Stimulated activated naive CD8-positive, alpha-beta T cell treated with anti-CD3 and anti-CD28 coated beads, Interleukin-15, Interleukin-2, amounts not matched to agents 100 U/mL and 50 U/mL, for 24 hours (primary cell): ENCODE measurements around the gene KRTAP5-8.
"Not testable (repeated sequence)": the region's sequence is repeated elsewhere in the genome, so short reads cannot be mapped to it uniquely, and the experiment has no call there.

Experiments used
- ATAC-seq: fragments of 150-1000 bp; cut with Tn5 transposase; one replicate; pipeline ENCODE4 v1.10.0; 2021
- DNase-seq: peaks from one replicate; pipeline ENCODE4 v3.0.0; 2021

Gene KRTAP5-8, protein sequence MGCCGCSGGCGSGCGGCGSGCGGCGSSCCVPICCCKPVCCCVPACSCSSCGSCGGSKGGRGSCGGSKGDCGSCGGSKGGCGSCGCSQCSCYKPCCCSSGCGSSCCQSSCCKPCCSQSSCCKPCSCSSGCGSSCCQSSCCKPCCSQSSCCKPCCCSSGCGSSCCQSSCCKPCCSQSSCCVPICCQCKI

DNA sequence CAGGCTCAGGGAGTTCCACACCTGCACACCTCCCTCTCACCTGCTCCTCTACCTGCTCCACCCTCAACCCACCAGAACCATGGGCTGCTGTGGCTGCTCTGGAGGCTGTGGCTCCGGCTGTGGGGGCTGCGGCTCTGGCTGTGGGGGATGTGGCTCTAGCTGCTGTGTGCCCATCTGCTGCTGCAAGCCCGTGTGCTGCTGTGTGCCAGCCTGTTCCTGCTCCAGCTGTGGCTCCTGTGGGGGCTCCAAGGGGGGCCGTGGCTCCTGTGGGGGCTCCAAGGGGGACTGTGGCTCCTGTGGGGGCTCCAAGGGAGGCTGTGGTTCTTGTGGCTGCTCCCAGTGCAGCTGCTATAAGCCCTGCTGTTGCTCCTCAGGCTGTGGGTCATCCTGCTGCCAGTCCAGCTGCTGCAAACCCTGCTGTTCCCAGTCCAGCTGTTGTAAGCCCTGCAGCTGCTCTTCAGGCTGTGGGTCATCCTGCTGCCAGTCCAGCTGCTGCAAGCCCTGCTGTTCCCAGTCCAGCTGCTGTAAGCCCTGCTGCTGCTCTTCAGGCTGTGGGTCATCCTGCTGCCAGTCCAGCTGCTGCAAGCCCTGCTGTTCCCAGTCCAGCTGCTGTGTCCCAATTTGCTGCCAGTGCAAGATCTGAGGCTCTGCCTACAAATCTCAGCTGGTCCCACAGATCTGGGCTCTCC is at the start of gene KRTAP5-8:
Gene KRTAP5-8 (plus strand): TSS at position 49 of the 689 bp plus-strand sequence. CDS start 31 bp downstream, at position 80.
- DNase-seq, ATAC-seq: not testable (repeated sequence)

DNA sequence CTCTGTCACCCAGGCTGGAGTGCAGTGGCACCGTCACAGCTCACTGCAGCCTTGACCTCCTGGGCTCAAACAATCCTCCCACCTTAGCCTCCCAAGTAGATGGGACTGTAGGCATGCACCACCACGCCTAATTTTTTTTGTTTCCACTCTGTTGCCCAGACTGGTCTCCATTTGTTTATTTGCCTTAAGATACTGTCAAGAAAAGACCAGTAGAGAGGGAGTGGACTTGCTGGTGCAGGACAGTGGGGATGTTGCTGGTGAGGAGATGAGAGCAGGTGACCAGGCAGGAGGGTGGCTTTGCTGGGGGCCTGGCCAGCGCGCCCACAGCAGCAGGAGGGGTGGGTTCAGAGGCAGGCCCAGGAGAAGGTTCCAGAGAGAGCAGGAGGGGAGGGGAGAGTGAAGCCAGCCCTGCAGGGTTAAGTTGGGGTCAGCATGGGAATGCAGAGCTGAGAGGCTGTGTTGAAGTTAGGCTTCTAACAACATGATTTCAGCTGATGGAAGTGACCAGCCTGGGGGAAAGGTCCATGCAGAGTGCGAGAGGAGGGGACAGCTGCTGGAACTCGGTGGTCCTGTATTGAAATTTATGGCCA is 49.0 kb upstream of the KRTAP5-8 start:
- DNase-seq (no peak), ATAC-seq (no peak)

DNA sequence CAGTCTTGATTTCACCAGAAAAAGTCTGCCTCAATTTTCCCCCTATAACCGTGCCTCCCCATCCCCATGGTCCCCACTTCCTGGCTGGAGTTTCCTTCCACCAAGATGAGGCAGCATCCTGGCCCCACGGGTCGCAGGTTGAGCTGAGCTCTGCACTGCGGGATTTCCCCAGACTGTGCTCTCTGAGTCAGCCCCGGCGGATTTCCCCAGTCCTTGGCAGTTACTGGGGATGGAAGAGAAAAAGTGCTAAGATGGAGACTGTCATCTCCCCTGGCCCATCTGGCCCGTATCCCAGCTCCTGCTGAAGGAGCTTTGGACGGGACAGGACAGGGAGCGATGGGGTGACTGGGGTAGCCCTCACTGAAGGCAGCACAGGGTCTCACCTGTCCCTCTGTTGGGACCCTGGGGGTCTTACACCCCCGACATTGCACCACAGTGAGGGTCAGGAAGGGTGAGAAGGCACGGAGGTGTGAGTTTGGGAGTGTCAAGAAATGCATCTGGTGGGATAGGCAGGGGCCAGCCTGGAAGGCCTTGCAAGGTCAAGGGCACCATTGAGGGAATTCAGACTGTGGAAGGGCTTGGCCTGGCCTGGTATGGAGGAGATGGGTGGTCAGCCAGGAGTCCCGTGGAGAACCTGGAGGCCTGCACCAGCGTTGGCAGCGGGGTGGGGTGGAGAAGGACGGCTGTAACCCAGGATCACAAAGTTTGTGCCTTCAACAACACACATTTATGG is 48.3 kb upstream of the KRTAP5-8 start:
- DNase-seq (peak; percentile 80), ATAC-seq (peak; percentile 96)

DNA sequence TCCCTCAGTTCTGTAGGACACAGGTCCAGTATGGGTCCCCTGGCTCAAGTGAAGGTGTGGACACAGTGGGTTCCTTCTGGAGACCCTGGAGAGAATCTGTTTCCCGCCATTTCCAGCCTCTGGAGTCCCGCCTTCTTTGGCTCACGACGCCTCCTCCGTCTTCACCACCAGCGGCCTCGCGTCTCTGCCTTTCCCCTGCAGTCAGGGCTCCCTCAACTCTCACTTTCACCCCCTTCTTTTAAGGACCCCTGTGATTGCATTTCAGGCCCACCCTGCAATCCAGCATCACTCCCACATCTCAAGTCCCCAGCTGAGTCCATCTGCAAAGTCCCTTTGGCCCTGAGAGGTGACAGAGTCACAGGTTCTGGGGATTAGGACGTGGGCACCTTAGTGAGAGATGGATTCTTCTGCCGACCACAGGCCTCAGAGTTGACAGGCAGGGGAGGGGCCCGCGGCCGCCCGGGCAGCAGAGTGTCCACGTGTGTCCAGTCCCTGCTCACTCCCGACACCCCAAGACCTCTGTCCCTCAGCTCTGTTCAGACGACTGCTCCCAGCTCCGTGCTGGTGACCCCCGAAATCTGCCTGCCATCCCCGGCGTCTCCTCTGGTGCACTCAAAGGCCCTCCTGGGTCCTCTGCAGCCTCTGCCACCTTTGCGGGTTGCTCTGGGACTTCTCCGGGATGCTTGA is 47.6 kb upstream of the KRTAP5-8 start:
- no peak for ATAC-seq
- DNase-seq, result no peak

DNA sequence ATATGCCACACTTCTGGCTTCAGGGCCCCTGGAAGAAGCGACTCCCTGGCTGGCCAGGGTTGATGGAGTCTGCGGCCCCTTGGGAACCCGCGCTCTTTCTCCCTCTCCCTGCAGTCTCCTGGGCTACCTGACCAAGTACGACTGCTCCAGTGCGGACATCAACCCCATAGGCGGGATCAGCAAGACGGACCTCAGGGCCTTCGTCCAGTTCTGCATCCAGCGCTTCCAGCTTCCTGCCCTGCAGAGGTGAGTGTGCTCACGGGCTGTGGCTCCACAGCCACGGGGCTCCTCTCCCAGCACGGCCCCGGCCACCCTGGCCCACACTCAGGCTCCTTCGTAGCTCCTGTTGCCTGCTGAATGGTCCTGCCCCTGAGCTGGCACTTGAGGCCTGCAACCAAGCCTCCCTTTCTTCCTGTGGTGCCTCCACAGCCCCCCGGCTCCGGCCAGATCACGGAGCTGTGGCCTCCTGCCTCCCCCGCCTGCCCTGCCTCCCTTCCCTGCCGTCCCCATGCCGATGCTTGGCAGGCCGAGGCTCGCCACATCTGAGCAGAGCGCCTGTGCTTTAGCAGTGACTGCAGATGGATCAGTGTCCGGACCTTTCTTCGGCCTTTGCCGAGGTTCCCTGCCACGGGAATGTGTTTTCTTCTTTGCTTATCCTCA is 47.0 kb upstream of the KRTAP5-8 start:
- ATAC-seq (no peak), DNase-seq (no peak)

DNA sequence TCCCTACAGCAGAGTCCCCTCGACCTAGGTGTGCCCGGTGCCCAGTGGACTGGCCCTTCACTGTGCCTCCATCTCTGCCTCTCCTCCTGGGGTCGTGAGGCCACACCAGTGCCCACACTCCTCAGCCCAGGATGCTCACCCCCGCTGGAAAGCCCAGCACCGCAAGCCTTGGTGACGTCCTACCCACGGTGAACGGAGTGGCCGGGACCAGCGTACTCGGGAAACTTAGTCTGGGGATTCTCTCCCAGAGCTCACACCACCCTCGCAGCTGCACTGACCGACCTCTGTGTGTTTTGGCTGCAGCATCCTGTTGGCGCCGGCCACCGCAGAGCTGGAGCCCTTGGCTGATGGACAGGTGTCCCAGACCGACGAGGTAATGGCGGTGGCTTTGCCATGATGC is 46.3 kb upstream of the KRTAP5-8 start:
- ATAC-seq (no peak), DNase-seq (no peak)

DNA sequence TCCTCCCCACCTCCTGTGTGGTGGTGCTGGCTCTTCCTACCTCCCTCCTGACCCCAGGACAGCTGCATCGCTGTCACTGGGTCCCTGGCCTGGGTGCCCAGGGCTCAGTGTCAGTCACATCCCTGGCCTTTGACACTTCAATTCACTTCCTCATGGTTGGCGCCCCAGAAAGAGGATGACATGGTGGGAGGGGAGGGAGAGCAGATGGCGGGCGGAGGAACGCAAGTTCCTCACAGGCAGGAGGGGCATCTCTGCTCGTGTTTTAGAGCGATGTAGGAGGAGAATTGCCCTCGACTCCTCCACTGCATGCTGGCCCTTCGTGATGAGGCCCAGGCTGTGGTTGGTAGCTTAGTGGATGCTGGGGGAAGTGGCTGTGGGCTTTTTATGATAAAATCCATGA is 45.9 kb upstream of the KRTAP5-8 start:
- DNase-seq (no peak), ATAC-seq (no peak)

DNA sequence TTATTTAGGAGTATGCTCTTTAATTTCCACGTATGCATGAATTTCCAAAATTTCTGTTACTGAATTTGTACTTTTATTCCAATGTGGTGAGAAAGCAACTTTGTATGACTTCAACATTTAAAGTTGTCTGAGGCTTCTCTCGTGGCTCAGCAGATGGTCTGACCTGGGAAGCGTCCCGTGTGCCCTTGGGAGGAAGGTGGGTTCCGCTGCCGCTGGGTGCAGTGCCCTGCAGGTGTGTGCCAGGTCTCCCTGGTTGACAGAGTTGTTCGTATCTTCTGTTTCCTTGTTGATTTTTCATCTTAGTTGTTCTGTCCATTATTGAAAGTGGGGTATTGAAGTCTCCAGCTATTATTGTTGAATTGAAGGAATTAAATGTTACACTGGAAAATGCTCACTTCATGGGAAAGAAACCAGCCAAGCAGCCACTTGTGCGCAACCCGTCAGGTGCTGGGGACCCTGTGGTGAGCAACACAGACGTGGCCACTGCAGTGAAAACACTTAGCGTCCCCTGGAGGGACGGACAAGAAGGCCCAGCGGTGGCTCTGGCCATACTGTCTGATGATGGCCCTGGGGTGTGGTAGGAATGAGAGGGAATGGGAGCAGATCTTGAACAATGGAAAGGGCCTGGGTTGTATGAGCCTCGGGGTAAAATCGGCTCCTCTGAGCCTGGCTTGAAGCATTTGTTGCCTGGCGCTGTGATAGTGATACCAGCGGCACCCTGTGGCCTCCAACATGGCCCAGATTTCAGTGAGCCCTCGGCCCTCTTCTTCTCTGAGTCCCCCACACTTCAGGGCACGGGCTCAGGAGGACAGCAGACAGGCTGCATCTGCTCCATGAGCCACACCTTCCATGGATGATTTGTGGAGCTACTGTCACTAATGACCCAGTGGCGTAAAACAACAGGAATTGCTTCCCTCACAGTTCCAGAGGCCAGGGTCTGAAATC is 42.3 kb upstream of the KRTAP5-8 start:
- ATAC-seq, result no peak
- DNase-seq, result no peak

DNA sequence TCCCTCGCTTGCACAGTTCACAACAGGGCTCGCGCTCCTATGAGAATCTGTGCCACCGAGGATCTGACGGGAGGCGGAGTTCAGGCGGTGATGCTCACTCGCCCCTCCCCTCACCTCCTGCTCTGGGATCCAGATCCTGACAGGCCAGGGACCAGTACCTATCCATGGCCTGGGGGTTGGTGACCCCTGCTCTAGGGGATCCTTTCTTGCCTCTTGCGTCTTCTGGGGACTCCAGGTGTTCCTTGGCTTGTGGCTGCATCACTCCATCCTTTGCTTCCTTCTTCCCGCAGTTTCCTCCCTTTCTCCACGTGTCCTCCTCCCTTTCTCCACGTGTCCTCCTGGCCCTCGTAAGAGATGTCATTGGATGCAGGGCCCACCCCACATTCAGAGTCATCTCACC is 41.4 kb upstream of the KRTAP5-8 start:
- no peak for ATAC-seq
- no peak for DNase-seq

DNA sequence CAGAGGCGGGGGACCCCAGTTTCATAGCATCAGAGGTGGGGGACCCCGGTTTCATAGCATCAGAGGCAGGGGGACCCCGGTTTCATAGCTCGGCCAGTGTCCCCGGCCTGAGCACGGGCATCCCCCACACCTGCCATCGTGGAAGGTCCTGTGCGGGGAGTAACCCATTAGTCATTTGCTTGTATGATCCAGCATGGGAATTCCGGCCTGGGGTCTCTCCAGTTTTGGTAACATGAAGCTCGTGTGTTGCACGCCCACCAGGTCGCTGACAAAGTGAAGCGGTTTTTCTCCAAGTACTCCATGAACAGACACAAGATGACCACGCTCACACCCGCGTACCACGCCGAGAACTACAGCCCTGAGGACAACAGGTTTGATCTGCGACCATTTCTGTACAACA is 39.7 kb upstream of the KRTAP5-8 start:
- no peak for DNase-seq
- no peak for ATAC-seq

DNA sequence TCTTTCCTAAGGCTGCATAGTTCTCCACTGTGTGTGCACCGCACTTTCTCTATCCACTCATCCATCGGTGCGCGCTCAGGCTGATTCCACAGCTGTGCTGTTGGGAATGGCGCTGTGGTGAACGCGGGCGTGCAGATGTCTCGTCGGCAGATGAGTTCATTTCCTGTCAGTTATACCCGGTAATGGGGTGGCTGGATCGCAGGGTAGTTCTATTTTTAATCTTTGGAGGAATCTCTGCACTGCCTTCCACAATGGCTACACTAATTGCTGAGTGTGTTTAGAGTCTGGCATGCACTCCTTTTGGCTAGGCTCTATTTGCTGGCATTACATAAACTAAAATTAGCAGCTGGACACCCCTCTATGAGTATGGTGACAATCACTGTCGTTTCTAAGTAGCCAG is 38.7 kb upstream of the KRTAP5-8 start:
- ATAC-seq (no peak), DNase-seq (no peak)

DNA sequence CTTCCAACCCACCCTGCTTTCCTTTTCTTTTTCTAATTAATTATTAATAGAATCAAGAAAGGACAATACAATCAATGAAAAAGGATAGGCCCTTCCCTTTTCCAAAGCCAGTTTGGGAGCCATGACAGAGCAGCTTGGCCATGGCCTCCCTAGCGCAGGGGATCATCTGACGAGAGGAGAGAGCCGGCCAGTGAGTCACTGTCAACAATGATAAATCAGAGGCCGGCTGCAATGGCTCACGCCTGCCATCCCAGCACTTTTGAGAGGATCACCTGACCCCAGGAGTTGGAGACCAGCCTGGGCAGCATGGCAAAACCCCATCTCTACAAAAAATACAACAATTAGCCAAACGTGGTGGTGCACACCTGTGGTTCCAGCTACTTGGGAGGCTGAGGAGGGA is 38.3 kb upstream of the KRTAP5-8 start:
- DNase-seq, result no peak
- no peak for ATAC-seq

DNA sequence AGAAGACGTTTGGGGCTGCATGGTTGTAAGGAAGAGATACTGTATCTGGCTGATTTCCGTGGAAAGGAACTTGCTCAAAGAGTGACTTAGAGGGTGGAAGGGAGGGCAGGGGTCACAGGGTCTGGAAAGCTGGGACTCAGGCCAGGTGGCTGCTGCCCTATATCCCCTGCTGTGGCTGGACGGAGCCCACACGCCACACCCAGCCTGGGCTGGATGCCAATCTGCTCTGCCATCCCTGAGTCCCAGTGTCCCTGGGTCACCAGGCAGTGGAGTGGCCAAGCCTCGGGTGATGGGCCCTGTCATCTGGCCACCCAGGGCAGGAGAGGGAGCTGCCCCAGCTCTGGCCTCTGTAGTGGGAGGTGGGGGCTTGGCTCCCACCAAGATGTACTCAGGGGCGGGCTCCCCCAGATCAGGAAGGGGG is 37.2 kb upstream of the KRTAP5-8 start:
- DNase-seq, result no peak
- ATAC-seq, result no peak

DNA sequence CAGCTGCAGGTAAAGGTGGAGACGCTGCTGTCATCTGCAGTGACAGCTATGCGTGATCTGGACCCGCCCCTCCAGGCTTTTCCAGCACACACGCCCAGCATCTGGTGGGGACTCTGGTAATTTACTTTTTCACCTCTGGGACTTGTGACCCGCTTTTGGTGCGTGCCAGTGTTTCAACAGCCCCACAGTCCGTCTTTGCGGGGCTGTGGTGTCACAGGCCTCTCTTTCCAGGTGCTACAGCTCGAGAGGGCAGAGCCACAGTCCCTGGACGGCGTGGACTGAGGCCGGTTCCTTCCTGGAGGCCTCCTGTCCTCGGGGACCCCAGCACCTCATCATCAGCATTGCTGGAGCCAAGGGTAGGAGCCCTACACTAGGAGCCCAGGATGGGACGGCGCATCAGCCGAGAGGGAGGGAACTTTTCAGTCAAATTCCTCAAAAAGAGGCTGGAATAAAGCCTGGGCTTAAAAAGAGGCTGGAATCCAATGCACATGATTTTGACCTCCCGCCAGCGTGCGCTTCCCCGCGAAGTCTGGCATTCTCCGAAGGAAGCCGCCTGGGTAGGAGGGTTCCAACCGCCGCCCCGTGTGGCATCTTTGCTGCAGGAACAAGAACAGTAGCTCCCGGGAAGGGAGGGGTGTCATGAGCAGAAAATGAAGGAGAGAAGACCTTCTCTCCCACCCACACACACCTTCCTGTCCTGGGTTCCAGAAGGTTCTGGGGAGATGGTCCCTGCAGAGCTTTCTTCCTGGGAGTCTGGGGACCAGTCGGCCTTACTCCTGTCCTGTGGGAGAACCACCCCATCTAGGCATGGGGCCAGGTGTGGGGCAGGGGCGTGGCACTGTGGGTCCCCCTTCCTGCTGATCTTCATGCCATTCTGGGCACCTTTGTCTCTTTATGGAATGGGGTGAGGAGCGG is 36.5 kb upstream of the KRTAP5-8 start:
- ATAC-seq, result no peak
- DNase-seq, result no peak

DNA sequence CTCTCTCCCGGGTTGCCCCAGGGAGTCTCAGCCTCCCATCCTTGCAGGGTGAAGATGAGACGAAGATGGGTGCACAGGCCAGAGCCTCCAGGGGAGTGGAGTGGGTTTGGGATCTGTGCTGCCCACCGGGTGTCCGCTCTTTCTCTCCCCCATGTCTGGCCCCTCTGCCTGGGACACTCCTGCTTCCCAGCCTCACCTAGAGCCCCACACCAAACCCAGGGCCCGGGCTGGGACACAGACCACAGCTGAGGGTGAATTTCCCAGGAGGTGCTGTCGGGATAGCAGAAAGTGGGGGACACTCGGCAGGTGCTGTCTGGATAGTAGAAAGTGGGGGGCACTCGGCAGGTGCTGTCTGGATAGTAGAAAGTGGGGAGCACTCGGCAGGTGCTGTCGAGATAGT is 35.8 kb upstream of the KRTAP5-8 start:
- DNase-seq (no peak), ATAC-seq (no peak)

DNA sequence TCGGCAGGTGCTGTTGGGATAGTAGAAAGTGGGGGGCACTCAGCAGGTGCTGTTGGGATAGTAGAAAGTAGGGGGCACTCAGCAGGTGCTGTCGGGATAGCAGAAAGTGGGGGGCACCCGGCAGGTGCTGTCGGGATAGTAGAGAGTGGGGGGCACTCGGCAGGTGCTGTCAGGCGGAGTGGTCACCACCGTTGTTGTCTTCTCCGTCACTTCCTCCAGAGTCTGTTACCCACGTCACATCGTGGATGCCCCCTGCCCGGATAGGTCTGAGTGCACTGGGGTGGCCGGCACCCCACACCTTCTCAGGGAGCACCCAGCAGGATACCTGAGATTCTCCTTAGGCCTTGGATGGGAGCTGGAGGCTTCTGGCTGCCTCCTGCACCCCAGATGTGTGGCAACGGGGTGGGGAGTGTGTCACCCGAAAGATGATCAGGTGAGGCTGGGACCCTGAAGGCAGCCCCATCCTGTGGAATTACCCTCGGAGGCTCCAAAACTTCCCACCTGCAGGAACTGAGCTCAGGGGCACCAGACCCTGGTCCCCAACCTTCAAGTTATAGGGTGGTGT is 34.9 kb upstream of the KRTAP5-8 start:
- no peak for DNase-seq
- no peak for ATAC-seq

DNA sequence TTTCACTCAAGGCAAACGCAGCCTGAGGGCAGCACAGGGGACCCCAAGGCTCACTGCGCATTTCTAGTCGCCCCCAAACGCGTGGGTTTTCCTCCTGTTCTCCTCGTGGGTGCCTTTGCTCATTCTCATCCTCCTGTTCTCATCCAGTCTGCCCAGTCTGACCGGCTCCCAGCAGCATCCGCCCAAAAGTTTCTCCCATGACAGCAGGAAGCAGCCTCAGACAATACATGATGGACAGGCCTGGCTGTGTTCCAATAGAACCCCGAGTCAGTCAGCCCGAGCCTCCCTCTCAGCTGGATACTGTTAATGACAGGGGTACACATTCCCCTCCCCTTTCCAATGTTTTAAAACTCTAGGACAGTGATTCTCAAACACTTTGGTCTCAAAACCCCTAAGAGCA is 33.3 kb upstream of the KRTAP5-8 start:
- ATAC-seq, result no peak
- DNase-seq, result no peak

DNA sequence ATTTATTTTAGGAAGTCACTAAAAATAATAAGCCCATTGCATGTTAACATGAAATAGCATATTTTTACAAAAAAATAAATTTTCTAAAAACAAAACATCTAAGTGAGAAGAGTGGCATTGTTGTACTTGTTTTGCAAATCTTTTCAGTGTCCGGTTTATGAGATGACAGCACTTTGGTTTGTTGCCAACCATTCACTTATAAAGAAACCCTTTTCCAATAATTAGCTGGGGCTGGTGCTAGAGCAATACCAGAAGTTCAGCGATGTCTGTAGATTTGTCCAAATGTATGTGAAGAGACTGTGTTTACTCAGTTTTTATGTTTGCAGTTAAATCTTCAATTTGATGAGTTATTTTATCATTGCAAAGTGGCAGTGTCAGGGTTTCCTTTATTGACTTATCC is 32.8 kb upstream of the KRTAP5-8 start:
- ATAC-seq, result no peak
- no peak for DNase-seq

DNA sequence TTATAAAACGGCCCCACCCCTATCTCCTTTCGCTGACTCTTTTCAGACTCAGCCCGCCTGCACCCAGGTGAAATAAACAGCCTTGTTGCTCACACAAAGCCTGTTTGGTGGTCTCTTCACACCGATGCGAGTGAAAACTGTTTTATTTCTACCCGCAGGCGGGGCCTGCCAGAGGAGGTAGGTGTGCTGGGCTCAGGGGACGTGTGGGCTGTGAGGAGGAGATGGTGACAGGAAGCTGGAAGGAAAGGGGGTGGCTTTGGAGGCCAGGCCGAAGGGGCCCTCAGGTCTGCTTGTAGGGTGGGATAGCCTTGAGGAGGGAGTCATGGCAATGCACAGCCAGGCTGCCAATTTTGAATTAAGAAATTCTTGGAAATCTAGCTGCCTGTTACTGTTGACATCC is 32.0 kb upstream of the KRTAP5-8 start:
- no peak for ATAC-seq
- no peak for DNase-seq
